Activated T-helper 1 cell treated with anti-CD3 and anti-CD28 coated beads, Interleukin-2, amount 50 U/mL, for 16 hours (primary cell): ENCODE measurements around the gene GTF2B.
A peak's percentile ranks its signal among the peaks of the same experiment; 100 is the strongest.
"Not testable (repeated sequence)": the region's sequence is repeated elsewhere in the genome, so short reads cannot be mapped to it uniquely, and the experiment has no call there.

Experiments
- DNase-seq, 2 donors: peaks; one replicate each; pipeline ENCODE4 v3.0.0-alpha.2; 2020; ENCODE audit warnings: low read depth in 1 of 2, low spot score in 1 of 2

The GTF2B gene

GRCh38 chr1:88891318-88891950 is at the start of gene GTF2B:
Gene GTF2B, minus strand, starts transcription at chr1:88891567. Its CDS starts 68 bp downstream, at chr1:88891499.
- peak; percentile 82 to 87 for DNase-seq

- not testable (repeated sequence) for DNase-seq
Observed at GRCh38 chr1:88938528-88938927, 47.2 kb upstream of the GTF2B start.

GRCh38 chr1:88936760-88937342 is 45.5 kb upstream of the GTF2B start:
- DNase-seq: no peak

GRCh38 chr1:88936223-88936523 is 44.8 kb upstream of the GTF2B start:
- no peak for DNase-seq

- DNase-seq: no peak
Observed at GRCh38 chr1:88935522-88936222, 44.3 kb upstream of the GTF2B start.

- DNase-seq: not testable (repeated sequence)
Observed at GRCh38 chr1:88930176-88930575, 38.8 kb upstream of the GTF2B start.

GRCh38 chr1:88923224-88923623 is 31.9 kb upstream of the GTF2B start:
- no peak for DNase-seq

- DNase-seq: no peak
Observed at GRCh38 chr1:88922214-88922613, 30.8 kb upstream of the GTF2B start.

GRCh38 chr1:88920845-88921244 is 29.5 kb upstream of the GTF2B start:
- no peak for DNase-seq

GRCh38 chr1:88917321-88918025 is 26.1 kb upstream of the GTF2B start:
- DNase-seq: no peak

GRCh38 chr1:88916883-88917282 is 25.5 kb upstream of the GTF2B start:
- DNase-seq: no peak

GRCh38 chr1:88911800-88912199 is 20.4 kb upstream of the GTF2B start:
- not testable (repeated sequence) for DNase-seq

- DNase-seq: no peak
Observed at GRCh38 chr1:88911161-88911560, 19.8 kb upstream of the GTF2B start.

GRCh38 chr1:88910401-88910800 is 19.0 kb upstream of the GTF2B start:
- no peak for DNase-seq

GRCh38 chr1:88900883-88901282 is 9.5 kb upstream of the GTF2B start:
- DNase-seq: no peak

- no peak for DNase-seq
Observed at GRCh38 chr1:88897070-88897730, 5.8 kb upstream of the GTF2B start.

- DNase-seq: no peak
Observed at GRCh38 chr1:88892357-88892877, 1.1 kb upstream of the GTF2B start.

GRCh38 chr1:88891951-88892340 is 579 bp upstream of the GTF2B start:
- DNase-seq: no peak

GRCh38 chr1:88890791-88891317 is 513 bp downstream of the GTF2B start:
- DNase-seq: no peak

GRCh38 chr1:88890131-88890530 is 1.2 kb downstream of the GTF2B start:
- DNase-seq: no peak

GRCh38 chr1:88888750-88889149 is 2.6 kb downstream of the GTF2B start:
- DNase-seq: no peak
